HK-2 (cell line): Measurements from ENCODE around the gene GRK5.
"Not testable (repeated sequence)": the region's sequence is repeated elsewhere in the genome, so short reads cannot be mapped to it uniquely, and the experiment has no call there.

Experiments used
- DNase-seq: peaks from one replicate; pipeline ENCODE4 v3.0.0-alpha.2; 2018; ENCODE audit not compliant: unreplicated experiment

GRK5 gene

DNA sequence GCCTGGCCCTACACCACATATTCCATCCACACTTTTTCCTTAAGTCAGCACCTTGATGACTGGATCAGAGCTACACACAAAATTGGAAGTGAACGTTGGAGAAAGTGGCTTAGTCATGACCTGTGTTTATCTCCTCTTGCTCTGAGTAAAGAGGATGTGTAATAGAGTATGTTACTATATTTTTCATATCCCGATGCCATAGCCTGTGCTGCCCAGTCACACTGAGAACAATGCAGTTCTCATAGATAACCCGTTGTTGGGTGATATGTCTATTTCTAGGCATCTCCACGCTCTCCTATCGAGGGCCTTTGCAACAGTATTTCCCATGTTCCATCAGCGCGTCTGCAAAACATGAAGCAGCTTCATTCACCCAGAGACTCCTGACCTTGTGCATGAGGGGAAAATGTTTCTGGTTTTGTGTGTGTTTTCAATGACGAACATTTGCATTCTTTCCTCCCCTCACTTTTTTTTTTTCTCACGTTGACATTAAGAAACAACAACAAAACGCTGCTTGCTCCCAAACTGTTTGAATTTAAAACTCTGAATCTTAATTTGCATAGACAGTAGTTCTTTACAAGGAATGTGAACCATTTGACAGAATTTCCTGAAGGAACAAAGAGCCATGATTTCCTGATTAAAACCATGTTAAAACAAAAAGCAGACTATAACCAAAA is 43.4 kb downstream of the GRK5 start:
- no peak for DNase-seq

DNA sequence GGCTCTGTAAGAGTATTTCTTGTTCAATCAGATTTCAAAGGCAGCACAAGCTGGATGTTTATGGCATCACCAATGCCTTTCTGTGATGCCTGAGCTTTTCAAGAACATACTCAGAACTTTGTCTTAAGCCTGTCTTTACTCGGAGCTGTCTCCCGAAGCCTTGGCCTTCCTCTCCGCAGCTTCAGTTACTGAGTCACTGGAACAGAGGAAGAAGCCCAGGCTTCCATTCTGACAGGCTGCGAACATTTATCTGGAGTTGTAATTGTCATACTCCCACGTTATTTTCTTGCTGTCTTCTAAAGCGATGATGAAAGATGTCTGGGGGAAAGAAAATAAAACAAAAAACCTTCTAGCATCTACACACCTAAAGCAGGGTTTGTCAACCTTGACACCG is 43.9 kb downstream of the GRK5 start:
- DNase-seq, result no peak

DNA sequence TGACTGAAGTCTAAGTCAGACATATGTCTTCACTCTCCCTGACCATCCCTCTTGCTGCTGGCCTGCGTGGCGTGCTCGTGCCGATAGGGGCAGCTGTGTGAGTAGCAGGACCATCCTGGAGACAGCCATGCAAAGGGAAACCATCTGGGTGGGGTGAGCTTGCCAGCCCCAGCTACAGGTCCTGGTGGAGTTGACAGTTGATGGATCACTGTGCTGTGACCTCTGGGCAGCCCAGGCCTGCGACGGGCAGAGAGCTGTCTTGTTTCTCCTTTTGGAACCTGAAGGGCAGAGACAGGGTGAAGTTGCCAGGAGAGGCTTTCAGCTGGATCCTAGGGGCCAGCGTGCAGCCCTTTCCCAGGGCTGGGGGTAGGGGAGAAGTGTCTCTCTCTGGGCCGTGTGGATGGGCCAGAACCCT is 44.7 kb downstream of the GRK5 start:
- no peak for DNase-seq

DNA sequence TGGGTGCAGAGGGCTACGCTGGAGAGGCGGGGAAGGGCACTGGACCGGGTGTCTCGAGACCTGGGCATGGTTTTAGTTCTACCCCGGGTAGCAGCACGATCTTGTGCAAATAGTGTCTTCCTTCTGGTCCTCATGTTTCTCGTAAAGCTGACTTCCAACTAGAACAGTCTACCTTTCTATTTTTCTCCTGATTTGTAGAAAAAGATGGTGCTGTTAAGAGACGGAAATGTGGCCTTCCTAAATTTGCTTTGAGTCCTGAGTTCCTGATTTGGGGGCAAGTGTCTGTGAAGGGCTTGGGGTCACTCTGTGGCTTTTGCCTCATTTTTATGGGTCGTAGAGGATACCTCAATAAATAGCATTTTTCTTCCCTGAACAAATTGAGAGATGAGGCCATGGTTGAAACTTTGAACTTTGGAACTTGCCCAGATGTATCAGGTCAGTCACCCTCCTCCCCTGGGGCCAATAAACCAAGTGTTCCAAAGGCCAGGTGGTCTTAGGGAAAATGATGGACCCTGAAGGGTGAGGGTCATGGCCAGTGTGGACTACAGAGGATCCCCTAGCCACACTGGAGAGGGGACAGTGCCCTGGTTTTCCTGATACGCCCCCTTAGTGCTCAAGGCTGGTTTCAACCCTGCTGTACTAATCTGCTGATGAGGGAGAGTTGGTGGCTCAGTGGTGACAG is 45.2 kb downstream of the GRK5 start:
- no peak for DNase-seq

DNA sequence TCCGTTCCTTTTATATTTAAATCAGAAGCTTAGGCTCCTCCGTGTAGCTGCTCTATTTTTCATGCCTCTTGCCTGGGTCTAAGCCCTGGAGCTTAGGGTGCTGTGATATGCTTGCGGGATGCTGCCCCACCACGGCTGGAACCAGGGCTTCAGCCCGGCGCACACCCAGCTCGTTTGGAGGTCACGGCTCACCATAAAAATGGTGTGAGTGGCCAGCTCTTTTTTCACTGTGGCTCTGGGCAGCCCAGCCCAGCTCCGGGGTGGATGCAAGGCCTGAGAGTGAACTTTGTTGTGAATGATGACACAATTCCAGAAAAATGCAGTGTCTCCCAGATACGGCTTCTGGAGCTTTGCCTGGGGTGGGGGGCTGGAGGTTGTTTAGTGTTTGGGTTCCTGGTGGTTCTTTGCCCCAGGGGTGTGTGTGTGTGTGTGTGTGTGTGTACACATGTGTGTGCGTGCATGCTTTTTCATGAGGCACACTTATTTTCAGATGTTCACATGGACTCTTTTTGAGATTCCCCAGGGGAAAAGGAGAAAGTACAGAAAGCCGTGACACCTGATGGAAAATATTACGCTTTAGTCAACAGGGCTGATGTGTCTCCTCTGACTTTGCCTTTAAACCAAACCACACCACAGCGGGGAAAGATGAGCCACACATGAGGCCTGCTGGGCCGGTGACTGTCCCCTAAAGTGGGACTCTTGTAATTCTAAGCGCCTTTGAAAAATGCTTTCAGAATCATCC is 46.2 kb downstream of the GRK5 start:
- DNase-seq, result peak; percentile 79

DNA sequence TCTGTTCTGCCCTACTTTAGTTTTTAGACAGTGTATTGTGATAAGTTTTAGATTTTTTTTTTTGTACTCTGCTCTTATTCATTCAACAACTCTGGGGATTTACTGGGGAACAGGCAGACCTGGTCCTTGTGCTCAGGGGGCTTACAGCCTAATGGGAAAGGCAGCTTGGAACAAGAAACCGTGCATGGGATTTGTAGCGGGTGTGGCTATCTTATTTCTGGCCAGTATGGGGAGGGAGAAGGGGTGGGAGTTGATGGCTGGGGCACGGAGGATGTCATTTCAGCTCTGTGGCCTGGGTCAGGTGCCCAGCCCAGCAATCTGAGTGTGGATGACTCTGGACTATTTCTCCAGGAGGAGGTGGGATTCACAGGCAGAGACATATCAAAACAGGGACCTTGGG is 47.0 kb downstream of the GRK5 start:
- no peak for DNase-seq

DNA sequence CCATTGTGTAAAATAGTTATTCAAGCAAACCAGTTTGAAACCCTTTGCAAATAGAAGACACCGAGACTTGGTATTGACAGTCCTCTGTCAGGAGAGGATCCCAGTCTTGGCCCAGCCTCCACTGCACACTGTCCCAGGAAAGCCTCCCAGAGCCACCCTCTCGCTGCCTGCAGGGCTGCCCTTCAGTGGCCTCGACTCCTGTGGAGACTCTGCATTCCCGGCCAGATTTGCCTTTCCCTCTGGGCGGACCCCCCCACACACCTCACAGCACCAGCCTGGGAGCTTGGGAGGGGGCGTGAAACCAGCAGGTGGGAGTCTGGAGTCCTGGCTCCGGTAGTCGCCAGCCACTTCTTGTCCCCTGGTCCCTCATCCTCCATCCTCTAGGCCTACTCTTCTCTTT is 48.7 kb downstream of the GRK5 start:
- no peak for DNase-seq

DNA sequence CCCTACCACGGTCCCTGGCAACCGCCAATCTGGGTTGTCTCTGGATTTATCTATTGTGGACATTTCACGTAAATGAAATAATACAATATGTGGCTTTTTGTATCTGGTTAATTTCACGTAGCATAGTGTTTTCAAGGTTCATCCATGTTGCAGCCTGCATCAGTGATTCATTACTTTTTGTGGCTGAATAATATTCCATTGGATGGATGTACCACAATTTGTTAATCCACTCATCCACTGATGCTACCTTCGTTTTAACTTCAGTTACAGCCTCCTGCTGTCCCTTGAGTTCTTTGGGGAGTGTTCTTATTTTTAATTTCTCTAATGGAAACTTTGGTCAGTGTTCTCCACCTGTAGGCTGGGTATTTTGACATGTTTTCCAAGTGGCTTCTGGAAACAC is 49.5 kb downstream of the GRK5 start:
- DNase-seq, result no peak

DNA sequence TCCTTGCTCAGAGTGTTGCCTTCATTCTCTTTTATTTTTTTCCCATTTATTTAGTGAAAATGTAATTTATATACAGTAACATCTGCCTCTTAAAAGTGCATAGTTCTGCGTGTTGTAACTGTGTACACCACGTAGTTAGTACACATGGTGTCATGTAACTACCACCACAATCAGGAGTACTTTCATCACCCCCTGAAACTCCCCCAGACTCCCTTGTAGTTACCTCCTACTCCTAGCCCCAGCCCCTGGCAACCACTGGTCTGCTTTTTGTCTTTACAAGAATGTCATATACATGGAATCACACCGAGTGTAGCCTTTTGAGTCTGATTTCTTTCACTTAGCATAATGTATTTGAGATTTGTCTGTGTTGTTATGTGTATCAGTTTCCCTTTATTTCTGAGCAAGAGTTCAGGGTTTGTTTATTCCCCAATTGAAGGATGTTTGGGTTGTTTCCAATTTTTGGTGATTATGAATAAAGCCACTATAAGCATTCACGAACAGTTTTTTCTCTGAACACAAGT is 50.6 kb downstream of the GRK5 start:
- DNase-seq, result no peak

DNA sequence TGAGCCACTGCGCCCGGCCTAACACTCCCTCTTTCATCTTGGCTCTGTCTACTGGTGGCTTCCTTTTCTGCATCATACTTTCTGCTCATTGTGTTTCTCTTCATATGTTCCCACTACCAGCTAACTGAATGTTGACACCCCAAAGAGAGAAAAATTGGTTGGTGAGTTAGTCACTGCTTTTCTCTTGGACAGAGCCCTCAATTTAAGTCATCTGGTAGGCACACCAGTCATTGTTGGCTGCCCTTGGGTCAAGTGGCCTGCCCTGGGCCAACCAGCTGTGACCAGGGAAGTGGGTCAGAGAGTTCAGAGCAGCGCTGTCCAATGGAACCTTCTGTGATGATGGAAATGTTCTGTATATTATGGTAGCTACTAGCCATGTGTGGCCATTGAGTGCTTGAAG is 52.0 kb downstream of the GRK5 start:
- no peak for DNase-seq

DNA sequence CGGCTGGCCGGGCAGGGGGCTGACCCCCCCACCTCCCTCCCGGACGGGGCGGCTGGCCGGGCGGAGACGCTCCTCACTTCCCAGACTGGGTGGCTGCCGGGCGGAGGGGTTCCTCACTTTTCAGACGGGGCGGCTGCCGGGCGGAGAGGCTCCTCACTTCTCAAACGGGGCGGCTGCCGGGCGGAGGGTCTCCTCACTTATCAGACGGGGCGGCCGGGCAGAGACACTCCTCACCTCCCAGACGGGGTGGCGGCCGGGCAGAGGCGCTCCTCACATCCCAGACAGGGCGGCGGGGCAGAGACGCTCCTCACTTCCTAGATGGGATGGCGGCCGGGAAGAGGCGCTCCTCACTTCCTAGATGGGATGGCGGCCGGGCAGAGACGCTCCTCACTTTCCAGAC is 53.6 kb downstream of the GRK5 start:
- not testable (repeated sequence) for DNase-seq

DNA sequence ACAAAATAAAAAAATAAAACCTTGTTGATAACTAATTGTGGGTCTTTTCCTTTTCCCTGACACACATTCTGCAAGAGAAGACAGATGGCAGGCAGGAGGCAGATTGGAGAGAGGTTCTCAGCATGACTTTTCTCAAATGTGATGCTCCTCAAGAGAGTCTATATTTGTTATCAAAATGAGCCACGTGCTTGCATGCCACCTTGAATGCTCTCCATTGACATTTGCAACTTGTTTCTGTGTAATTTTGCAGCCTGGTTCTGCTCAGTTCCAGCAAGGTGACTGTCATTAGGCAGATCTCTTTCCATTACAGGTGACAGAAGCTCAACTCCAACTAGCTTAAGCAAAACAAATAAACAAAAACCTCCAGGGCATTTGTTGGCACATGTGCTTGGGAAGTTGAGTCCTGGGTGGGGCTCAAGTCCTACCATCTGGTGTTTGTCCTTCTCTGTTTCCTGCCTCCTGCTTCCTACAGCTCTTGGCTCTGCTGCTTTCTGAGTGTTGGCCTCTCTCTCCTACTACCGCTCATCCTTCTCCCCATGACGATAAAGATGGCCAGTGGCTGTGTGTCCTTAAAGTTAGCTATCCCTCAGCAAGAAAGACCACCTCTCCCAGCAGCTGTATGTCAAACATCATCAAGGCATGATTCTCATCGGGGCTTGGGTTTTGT is 56.7 kb downstream of the GRK5 start:
- no peak for DNase-seq

DNA sequence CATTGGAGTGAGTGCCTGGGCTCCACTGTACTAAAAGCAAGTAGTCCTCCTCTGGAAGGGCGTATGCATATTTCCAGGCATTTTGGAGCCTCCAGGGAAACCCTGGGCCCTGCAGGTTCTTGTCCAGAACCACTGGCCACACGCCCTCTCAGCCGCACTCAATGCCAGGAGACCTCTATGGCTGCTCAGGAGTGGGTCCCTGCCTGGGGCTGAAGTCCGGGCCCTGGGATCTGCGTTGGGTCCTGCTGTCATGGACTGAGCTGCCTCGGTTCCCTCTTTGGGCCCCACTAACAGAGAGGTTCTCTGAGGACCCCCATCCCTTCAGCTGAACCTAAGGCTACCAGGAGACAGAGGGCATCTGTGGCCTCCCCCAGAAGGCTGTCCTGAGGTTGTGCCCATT is 58.3 kb downstream of the GRK5 start:
- no peak for DNase-seq

DNA sequence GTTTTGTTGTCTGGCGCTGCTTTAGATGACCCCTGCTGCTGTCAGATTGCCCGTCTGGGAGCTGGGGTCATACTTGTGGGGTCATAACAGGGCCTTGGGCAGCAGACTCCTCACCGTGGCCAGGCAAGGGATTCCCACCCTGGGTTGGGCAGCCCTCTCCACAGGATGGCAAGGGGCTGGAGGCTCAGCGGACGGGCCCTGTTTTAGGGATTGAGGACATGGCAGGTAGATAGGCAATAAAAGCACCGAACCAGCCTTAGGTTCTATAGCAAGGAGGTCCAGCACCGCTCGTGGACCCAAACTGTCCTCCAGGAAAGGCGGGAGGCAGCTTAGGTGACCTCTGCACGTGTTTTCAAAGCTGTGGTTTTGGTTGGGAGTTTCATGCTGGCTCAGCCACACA is 60.0 kb downstream of the GRK5 start:
- no peak for DNase-seq

DNA sequence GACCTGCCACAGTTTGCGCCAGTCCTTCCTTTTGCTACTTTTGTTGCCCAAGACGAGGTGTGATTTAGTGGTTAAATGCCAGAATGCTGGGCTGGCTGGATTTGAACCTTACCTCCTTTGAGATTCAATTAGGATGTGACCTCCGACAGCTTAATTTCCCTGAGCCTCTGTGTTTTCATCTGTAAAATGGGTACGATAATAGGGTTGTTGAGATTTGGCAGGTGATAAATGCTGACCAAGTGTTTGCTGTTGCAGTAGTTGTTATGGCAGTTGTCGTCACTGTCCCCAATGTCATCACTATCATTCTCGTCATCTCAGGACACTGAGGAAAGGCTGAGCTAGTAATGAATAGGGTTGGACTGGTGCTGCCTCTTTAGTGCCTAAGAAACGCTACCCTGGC is 61.1 kb downstream of the GRK5 start:
- no peak for DNase-seq

DNA sequence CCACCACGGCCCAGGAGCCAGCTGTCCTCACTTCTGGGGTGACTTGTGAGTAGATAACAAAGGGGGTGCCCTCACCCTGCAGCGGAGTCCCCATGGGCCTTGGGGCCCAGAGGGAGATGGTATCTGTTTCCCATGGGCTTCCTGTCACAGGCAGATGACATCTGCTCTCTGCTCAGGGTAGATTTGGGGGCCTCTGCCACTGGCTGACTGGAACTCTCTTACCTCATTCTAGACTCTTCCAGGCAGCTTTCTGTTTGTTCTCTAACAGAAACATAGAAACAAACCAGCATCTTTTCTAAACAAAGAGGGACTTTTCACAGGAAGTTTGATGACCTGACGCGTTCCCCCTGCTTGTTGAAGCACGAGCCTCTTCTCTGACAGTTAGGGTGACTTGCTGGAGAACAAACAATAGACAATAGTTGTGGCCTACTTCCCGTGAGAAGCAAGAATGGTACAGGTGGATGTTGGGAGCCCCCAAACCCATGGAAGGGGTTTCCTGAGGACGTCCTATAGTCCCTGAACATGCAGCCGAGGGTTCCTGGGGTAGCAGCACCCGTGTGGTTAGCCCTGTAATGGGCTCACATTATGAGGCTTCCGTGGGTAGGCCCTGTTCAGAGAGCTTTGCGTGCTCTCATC is 61.6 kb downstream of the GRK5 start:
- DNase-seq, result no peak

DNA sequence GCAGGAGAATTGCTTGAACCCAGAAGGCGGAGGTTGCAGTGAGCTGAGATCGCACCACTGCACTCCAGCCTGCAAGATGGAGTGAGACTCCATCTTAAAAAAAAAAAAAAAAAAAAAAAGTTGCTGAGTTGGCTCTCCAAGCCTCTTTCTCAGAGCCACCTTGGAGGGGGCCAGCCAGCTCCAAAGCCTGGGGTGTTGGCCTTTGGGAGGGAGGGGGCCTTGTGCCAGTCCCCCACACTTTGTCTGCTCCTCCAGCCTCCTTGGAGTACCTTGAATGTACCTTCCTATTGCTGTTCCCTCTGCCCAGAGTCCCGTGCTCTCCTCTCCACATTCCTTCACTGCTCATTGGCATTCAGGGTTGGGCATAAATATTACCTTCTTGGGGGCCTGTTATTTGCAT is 62.4 kb downstream of the GRK5 start:
- DNase-seq, result no peak

DNA sequence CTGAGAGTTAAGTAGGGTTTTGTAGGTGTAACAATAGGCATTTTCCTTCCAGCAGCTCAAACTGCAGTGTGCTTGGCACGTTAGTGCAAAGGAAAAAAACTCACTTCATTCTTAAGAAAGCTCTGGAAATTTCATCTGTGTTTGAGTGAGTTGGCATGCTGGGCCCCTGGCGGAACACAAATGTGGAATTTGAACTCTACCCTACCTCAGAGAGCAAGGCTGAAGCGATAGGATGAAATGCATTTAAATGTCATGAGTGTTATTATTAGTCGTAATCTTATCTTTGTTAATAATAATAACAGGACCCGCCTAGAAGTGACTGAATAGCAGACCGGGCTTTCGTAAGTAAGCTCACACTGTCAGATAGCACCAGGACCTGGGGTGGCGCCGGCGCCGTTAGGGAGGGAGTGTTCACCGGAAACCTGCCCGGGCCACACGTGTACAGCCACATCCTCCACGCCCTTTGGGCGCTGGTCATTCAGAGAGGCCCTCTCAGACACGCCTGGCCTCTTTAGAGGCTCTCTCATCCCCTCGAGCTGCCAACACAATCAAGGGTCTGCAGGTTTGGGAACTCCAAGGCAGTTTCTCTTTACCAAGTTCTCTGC is 63.5 kb downstream of the GRK5 start:
- peak; percentile 31 for DNase-seq

DNA sequence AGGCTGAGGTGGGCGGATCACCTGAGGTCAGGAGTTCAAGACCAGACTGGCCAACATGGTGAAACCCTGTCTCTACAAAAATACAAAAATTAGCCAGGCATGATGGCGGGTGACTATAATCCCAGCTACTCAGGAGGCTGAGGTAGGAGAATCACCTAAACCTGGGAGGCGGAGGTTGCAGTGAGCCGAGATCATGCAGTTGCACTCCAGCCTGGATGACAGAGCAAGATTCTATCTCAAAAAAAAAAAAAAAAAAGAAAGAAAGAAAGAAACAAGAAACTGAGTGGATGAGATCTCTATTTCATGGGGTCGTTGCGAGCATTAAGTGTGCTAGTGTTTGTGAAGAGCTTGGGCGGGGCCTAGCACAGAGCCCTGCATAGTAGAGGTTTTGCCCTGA is 65.0 kb downstream of the GRK5 start:
- DNase-seq, result not testable (repeated sequence)

DNA sequence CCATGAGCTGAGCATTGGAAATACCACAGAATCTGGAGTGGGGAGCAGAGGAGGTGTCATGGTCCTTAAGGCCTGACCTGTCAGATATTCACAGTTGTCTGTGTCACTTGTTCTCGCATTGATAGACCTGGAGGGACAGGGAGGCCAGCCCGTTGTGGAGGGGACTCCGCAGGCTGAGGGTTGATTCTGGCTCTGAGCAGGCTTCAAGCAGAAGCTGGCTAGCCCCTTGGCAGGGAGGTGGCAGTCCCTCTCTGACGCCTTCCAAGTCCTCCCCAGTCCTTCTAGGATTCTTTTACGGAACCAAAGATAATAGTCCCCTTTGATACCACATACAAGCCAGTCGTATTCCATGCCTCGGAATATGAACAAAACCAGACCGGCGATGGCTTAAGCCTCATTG is 65.4 kb downstream of the GRK5 start:
- no peak for DNase-seq

DNA sequence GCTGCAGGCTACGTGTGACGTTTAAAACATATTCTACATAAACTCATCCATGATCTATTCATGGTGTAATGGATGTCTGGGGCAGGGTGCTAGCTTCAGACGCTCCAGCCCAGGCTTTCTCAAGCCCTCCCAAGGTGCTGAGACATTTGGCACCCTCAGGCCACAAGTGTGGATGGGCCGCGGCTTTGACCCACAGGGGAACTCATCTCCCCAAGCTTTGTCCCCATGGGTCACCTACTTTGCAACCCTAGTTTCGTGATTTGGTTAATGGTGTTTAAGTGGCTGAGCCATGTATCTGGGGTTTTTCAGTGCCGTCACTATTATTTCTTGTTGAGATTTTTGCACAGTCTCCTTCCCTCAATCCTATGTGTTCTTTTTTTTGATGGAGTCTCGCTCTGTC is 66.0 kb downstream of the GRK5 start:
- no peak for DNase-seq
